NCI-H1417 treated with DMSO at 0.1 percent for 48 hours (cell line): Measurements from ENCODE around the gene TRIM50.
"Not testable (repeated sequence)": the region's sequence is repeated elsewhere in the genome, so short reads cannot be mapped to it uniquely, and the experiment has no call there.

Experiments
- DNase-seq: peaks from one replicate; lab custom pipeline; 2025; lab: John Stamatoyannopoulos, UW

TRIM50 gene

GRCh38 chr7:73314271-73314670, 13.6 kb downstream of the TRIM50 start:
- no peak for DNase-seq

DNA sequence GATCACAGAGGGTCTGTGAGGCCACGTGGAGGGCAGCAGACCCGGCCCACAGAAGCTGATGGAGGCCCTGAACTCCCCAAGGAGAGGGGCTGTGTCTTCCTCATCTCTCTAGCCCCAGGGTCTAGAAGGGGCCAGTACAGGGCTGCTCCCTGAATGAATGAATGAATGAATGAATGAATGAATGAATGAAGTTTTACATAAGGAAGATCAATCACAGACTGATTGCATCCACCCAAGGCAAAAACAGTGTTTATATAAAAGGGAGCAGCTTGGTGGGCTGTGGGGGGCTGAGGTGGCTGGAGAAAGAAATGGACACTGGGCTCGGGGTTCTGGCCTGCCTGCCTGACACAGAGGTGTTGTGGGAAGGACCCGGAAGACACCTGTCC, 14.4 kb downstream of the TRIM50 start:
- no peak for DNase-seq

DNA sequence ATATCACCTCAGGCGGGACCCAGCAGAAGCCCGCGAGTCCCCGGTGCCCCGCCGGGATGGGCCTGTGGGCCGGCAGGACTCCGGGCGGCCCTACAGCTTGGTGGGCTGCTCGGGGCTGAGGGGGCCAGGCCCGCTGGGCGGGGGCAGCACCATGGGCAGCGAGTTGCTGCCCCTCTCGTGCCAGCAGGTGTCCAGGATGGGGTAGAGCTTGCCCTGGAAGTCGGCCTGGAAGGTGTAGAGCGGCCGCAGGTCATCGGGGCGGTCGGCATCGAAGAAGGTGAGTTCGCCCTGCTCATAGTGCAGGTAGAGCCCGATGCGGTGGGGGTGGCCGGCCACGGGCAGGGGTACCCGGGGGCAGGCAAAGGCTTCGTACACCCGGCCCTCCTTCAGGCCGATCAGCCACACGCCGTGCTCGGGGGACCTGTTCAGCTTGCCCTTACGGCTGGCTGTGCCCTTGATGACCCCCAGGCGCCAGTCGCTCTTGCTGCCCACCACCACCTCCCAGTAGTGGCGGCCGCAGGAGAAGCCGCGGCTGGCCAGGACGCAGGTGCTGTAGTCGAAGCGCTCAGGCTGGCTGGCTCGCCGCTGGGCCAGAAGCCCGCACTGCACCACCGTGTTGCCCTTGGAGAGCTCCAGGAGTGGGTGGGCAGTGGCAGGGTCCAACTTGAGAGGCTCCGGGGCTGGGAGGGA, 14.9 kb downstream of the TRIM50 start:
- DNase-seq: no peak

- DNase-seq: not testable (repeated sequence)
Measured at GRCh38 chr7:73311421-73311820, 16.5 kb downstream of the TRIM50 start.

DNA sequence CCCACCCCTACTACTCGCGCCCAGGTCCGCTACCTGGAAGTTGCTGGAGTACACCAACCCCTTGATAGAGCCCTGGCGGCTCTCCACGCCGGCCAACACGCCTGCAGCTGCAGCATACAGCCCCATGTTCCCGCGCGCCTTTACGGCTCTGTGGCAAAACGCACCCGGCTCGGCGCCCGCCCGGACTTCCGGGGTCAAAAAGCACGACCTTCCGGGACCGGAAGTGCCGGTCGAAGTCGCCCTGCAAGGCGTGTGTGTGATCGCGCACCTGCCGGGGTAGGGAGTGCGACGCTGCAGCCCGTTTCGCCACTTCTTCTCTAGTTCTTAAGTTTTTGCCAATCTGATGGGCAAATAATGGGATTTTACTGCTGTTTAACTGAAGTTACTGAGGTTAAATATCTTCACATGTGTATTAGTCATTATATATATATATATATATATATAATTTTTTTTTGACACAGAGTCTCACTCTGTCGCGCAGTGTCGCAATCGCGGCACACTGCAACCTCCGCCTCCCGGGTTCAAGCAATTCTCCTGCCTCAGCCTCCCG, 19.1 kb downstream of the TRIM50 start, which contains the start of gene NSUN5:
Gene NSUN5 (minus strand): TSS at position 162 of the 550 bp plus-strand sequence. CDS start 36 bp downstream, at position 126.
- peak; percentile 43 for DNase-seq

- no peak for DNase-seq
Measured at GRCh38 chr7:73308074-73308664, 19.7 kb downstream of the TRIM50 start.

DNA sequence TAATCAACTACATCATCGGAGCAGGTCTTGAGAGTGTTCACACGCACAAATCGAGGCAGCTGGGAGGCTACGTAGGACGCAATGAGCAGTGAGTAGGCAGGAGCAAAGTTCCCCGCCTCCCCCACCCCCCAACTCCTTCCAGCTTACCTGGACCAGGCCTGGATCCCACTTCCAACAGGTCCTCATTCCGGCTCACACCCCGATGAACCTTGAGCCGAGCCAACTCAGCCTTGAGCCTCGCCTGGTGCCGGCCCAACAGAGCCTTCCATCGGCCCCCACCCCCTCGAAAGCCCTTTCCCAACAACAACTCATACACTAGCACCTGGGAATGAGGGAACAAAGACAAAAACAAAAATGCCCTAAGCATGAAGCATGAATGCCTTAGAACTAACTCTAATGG, 20.4 kb downstream of the TRIM50 start:
- no peak for DNase-seq

DNA sequence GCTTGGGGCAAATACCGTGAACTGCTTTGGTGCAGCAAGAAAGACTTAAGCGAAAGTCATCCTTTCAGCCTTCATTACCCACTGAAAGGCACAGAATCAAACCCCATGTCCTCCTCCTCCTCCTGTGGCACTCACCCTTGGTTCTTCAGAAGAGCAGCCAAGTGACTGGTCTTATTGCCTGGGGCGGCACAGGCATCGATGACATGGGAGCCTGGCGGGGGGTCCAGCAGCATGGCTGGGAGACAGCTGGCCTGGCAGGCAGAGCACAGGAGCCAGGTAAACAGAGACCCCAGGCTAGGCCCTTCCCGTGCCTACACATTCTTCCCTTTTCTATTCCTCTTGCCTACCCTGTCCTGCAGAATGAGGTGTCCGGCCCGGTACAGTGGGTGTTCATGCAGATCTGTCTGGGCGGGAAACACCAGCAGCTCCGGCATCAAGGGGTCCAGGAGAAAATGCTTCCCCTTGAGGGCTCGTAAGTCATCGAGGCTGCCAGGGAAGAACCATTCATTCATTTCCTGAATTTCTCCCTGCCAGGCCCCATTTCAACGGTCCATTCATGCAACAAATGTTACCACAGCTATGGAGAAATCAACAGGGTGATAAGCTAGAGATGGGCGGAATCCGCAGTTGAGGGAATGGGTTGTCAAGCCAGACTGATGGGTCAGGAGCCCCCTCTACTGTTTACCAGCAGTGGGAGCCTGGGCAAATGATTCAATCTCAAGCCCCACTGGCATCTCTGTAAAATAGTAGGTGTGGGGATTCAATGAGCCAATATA, 23.1 kb downstream of the TRIM50 start:
- DNase-seq: not testable (repeated sequence)

DNA sequence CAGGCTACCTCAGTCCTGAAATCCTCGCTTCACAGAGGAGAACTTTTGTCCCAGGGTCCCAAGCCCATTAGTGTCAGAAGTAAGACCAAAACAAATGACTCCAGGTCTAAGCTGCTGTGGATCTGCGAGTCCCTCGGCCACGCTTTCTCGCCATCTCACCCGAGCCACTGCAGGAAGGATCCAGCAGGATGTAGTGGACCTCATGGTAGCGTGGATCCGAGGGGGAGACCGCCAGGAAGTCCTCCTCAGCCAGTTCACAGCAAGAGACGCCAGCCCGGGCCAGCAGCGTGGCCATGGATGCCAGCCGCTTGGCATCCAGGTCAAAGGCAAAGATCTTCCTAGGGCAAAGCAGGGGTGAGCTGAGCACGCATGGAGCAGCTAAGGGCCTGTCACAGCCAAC, 23.8 kb downstream of the TRIM50 start:
- DNase-seq: no peak

- no peak for DNase-seq
Measured at GRCh38 chr7:73303546-73303945, 24.3 kb downstream of the TRIM50 start.

DNA sequence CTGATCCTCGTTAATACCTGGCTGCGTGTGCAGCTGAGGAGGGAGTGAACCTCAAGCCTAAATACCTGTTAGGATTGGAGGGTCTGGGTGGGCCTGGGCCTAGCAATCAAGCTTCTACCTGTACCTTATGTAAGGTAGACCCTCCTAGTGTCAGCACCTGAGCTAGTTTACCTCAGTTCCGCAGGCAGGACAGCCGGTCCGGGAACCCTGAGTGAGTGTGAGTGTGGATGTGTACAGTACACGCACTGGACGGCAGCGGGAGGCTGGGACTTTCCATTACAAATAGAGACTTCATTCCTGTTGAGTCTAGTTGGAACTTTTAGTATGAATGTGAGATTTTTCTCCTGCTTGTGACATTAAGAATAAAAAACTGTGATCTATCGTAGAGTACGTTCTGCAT, 25.0 kb downstream of the TRIM50 start:
- DNase-seq: not testable (repeated sequence)

DNA sequence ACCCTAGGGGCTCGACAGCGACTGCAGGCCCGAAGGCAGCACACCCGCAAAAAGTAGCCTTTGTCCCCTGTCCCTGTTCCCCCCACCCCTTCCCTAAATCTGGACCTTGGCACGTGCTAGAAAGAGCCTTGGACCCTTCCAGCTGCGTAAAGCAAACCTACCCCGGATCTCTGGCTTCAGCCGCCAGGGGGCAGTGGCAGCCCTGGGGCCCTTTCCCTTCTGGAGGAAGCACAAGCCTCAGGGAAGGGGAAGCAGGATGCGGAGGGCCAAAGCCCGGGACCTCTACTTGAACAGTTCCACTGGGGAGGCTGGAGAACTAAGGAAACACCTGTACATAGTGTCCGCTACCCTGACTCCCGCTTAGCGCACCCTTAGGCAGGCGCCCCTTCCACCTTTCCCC, 26.8 kb downstream of the TRIM50 start:
- DNase-seq: not testable (repeated sequence)

DNA sequence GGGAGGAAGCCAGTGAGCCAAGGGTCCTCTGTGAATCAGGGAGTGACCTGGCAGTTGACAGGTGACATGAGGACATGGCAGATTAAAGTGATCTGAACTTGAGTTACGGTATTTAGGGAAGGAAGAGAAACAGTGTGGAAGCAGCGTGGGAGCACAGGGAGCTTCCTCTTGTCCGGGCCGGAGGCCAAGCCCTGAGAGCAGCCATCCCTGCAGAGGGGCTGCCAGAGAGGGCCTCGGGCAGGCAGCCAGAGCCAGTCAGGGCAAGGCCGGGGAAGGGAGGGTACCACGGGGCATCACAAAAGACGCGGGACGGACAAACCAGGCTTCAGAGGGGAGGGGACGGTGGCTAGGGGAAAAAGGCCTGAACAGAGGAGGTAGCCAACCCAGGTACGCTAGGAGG, 28.1 kb downstream of the TRIM50 start:
- not testable (repeated sequence) for DNase-seq

DNA sequence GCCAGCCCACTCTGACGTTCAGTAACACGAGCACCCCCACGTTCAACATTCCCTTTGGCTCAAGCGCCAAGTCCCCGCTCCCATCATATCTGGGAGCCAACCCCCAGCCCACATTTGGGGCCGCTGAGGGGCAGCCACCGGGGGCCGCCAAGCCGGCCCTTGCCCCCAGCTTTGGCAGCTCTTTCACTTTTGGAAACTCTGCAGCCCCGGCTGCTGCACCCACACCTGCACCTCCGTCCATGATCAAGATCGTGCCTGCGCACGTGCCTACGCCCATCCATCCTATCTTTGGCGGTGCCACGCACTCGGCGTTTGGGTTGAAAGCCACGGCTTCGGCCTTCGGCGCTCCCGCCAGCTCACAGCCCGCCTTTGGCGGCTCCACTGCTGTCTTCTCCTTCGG, 30.2 kb downstream of the TRIM50 start:
- not testable (repeated sequence) for DNase-seq

GRCh38 chr7:73297235-73297634, 30.6 kb downstream of the TRIM50 start:
- DNase-seq: not testable (repeated sequence)

GRCh38 chr7:73277210-73277609, 50.7 kb downstream of the TRIM50 start:
- DNase-seq: not testable (repeated sequence)

DNA sequence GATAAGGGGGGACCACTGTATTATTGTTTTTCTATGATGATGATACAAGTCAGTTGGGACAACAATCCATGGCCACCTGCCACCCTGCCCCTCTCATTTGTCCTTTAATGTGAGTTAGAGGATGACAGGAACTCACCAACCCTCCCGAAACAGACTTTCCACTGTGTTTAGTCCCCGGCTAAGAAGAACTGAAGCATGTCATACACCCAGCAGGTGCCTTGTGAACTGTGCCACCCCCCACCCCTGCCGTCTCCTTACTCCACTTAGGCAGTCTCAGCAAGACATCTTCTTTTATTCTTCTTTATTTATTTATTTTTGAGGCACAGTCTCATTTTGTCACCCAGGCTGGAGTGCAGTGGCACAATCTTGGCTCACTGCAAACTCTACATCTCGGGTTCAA, 60.1 kb downstream of the TRIM50 start:
- DNase-seq: not testable (repeated sequence)

GRCh38 chr7:73266719-73267368, 61.0 kb downstream of the TRIM50 start:
- not testable (repeated sequence) for DNase-seq
